Aorta (tissue), 5 donors: ENCODE results near the gene B4GALT1. TPM values are rescaled to one million over a fixed set of nuclear protein-coding genes. Genes with fewer than 3 reads are reported as not detected.
A peak's percentile ranks its signal among the peaks of the same experiment; 100 is the strongest.
"Not testable (repeated sequence)": the region's sequence is repeated elsewhere in the genome, so short reads cannot be mapped to it uniquely, and the experiment has no call there.

Experiments used
- ATAC-seq: fragments of 200-7000 bp; cut with Tn5 transposase; one replicate; pipeline ENCODE4 v1.9.1; 2022; ENCODE audit warnings: moderate library complexity; ENCODE audit not compliant: low FRiP score
- DNase-seq, 2 donors: peaks; one replicate each; pipeline ENCODE4 v3.0.0-alpha.2; 2020
- H3K27ac ChIP-seq, 2 donors: one replicate each; pipeline ENCODE4 v1.5.1; 2013; ENCODE audit warnings: low read length in 2 of 2, mild to moderate bottlenecking in 2 of 2, moderate library complexity in 2 of 2, control low read depth in 1 of 2, inconsistent platforms in 1 of 2, low read depth in 1 of 2
- H3K27me3 ChIP-seq, 2 donors: one replicate each; pipeline ENCODE4 v1.6.1; 2013; ENCODE audit warnings: control low read depth in 1 of 2, low read length in 1 of 2, mild to moderate bottlenecking in 1 of 2, moderate library complexity in 1 of 2; ENCODE audit not compliant: insufficient read depth in 2 of 2, control insufficient read depth in 1 of 2
- H3K36me3 ChIP-seq, 2 donors: one replicate each; pipeline ENCODE4 v1.6.1; 2013; ENCODE audit warnings: control low read depth in 1 of 2, low read length in 1 of 2, mild to moderate bottlenecking in 1 of 2; ENCODE audit not compliant: insufficient read depth in 2 of 2, control insufficient read depth in 1 of 2
- H3K4me1 ChIP-seq, 2 donors: one replicate each; pipeline ENCODE4 v1.6.1; 2013; ENCODE audit warnings: low read length in 2 of 2, control low read depth in 1 of 2, mild to moderate bottlenecking in 1 of 2, moderate library complexity in 1 of 2; ENCODE audit not compliant: insufficient read depth in 2 of 2, control insufficient read depth in 1 of 2
- H3K4me3 ChIP-seq, 2 donors: one replicate each; pipeline ENCODE4 v1.5.1; 2013; ENCODE audit warnings: low read length in 2 of 2, control low read depth in 1 of 2, mild to moderate bottlenecking in 1 of 2
- H3K9me3 ChIP-seq: one replicate; pipeline ENCODE4 v1.6.1; 2013; ENCODE audit warnings: mild to moderate bottlenecking, low read length; ENCODE audit not compliant: control insufficient read depth
- WGBS, 2 donors: extraction: QIAGEN DNeasy Blood & Tissue Kit; methylation state at CpG; one replicate each; pipeline ENCODE4 v1.1.7; 2013; 5-methylcytosine and 5-hydroxymethylcytosine counted together
- intact Hi-C, 2 donors: fragments of 100-400 bp; cut with DNase I; formaldehyde crosslinking; loops; one replicate each; pipeline versions ENCODE4 v1.14.2 to v1.15.0; 2022
- polyA plus RNA-seq, 2 donors: library from polyadenylated mRNA; stranded (reverse); fragments of 200-250 nt; gene quantifications; one replicate each; pipeline ENCODE4 v1.2.3, GENCODE V29; 2013
- total RNA-seq, 2 donors: library from RNA; stranded (reverse); fragmentation: NEBNext Ultra II Directional; extraction: Animal tissue kit (Norgen Biotek cat#: 25700); gene quantifications; one replicate each; pipeline ENCODE4 v1.2.1, GENCODE V29; 2021
- donor health status: healthy with polysubstance abuse.
- donor health status: Bipolar disorder and iron deficiency.
- donor health status: DM: no; HTN: no; CAD: no.
- donor health status: DM: no; HTN: no; CAD: no.
- donor health status: DM: yes; HTN: yes; CAD: no.

B4GALT1 gene
- total and polyA plus RNA-seq, 4 donors, result 15.2 to 95.6 (median 55.2) TPM

DNA sequence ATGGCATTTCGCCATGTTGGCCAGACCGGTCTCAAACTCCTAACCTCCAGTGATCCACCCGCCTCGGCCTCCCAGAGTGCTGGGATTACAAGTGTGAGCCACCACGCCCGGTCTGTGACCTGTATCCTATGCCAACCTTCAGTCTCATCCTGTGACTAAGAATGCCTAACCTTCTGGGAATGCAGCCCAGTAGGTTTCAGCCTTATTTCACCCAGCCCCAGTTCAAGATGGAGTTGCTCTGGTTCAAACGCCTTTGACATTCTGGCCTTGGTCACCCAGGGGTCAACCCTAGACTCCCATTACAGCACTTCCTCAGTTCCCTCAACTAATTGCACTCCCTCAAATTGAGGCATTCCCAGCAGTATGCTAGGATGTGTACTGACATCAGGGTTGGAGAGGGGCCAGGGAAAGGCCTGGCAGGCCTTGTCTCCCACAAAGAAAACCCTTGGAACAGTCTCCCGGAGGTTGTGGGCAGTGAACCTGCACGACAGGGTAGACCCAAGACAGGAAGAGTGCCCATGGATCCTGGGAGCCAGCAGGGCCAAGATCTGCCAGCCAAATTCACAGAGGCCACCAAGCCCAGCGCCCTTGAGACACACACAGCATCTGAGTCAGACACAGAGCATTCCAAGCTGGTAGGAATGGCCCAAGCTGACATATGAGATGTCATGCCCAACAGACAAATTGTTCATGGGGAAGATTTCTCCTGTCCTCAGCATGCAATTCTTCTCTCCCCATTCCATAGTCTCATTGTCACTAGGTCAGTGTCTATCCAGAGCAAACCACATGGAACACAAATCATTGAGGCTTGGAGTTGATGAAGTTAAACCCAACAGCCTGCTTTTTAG, 65.8 kb downstream of the B4GALT1 start:
- Histone ChIP-seq H3K27me3 (no peaks in the 10 kb centered on the region), H3K27ac (peak overlapping the region in 1 of 2 donors; percentile 48), H3K9me3 (no peaks in the 10 kb centered on the region), H3K4me1 (peaks cover 0 to 2% of the 10 kb centered on the region in 2 donors), H3K36me3 (no peaks in the 10 kb centered on the region), H3K4me3 (no peak overlapping the region)
- intact Hi-C loops, result no loop called here
- 40 to 46% methylated on average over 10 of the region's 10 CpGs for WGBS, 2 donors
- peak; percentile 59 for ATAC-seq
- peak in 1 of 2 donors; percentile 70 for DNase-seq

GRCh38 chr9:33099754-33100153, 67.4 kb downstream of the B4GALT1 start:
- no peak for ATAC-seq
- intact Hi-C loops, result no loop called here
- no peak for DNase-seq
- Histone ChIP-seq H3K9me3 (no peaks in the 10 kb centered on the region), H3K36me3 (no peaks in the 10 kb centered on the region), H3K4me3 (no peak overlapping the region), H3K27ac (no peak overlapping the region), H3K4me1 (peaks cover 0 to 2% of the 10 kb centered on the region in 2 donors), H3K27me3 (no peaks in the 10 kb centered on the region)
- WGBS, 2 donors, result 92 to 96% methylated on average over 2 of the region's 2 CpGs

- ATAC-seq, result no peak
- Histone ChIP-seq H3K9me3 (no peaks in the 10 kb centered on the region), H3K4me1 (peaks cover 0 to 2% of the 10 kb centered on the region in 2 donors), H3K36me3 (no peaks in the 10 kb centered on the region), H3K27me3 (no peaks in the 10 kb centered on the region), H3K4me3 (no peak overlapping the region), H3K27ac (no peak overlapping the region)
- intact Hi-C loops, result no loop called here
- DNase-seq, result no peak
- WGBS, 2 donors, result 32 to 40% methylated on average over 3 of the region's 3 CpGs
Observed at GRCh38 chr9:33097192-33097591, 69.9 kb downstream of the B4GALT1 start.

DNA sequence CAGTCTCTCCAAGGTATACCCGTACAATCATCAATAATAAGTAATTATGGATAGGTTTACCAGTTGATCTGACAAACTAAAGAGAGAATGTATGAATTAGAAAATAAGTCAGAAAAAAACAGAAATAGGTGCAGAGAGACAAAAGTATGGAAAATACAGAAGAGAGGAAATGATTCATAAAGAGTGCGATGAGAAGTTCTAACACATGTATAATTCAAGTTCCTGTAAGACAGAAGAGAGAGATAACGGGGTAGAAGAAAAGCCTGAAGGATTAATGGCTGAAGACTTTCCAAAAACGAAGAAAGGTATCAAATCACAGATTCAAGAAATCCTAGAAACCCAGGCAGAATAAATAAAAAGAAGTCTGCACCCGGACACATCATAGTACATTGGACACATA, 74.5 kb downstream of the B4GALT1 start:
- ATAC-seq (no peak), DNase-seq (no peak)
- Histone ChIP-seq H3K27me3 (no peaks in the 10 kb centered on the region), H3K36me3 (no peaks in the 10 kb centered on the region), H3K27ac (no peak overlapping the region), H3K4me3 (no peak overlapping the region), H3K9me3 (no peaks in the 10 kb centered on the region), H3K4me1 (no peaks in the 10 kb centered on the region)
- intact Hi-C loops, result no loop called here
- WGBS, 2 donors, result 82 to 87% methylated on average over 5 of the region's 5 CpGs

- H3K4me1 ChIP-seq, intact Hi-C loops, H3K27me3 ChIP-seq, DNase-seq, ATAC-seq, H3K9me3 ChIP-seq, H3K4me3 ChIP-seq, H3K27ac ChIP-seq, H3K36me3 ChIP-seq: not testable (repeated sequence)
- 89 to 91% methylated on average over 9 of the region's 9 CpGs for WGBS, 2 donors
Observed at GRCh38 chr9:33085672-33086071, 81.5 kb downstream of the B4GALT1 start.

DNA sequence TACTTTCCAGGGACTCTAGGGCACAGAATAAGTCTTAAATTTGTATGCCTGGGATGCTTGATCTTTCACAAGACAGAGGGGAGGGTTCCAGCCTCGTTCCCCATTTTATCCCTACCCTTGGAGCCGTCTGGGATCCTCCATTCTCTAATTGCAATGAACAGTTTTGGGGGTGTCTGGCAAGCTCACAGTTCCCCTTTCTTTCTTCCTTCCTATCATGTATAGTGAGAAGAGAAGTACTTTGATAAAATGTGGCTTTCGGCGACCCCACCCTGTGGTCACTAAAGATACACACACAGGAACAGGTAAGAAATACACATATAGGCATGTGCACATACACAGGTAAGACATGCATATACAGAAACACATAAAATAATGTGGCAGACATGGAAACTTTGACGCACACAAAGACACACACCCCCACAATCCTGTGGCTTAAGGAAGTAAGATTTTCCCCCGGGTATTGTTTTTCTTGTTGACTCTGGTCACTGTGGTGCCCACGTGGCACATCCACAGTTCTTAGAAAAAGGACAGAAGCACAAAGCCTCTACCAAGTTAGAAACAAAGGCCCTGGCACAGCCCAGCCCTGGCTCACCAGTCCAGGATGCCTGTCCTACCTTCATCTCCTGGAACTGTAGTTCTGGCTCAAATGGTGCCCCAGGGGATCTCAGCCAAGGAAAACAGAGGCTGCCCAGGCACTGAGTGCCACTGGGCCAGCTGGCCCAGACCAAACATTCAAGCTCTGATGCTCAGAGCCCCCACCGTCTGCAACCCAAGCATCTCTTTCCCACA, 84.4 kb downstream of the B4GALT1 start:
- peak; percentile 88 for ATAC-seq
- 20% methylated on average over 8 of the region's 8 CpGs for WGBS, 2 donors
- H3K4me3 ChIP-seq, result no peak overlapping the region

GRCh38 chr9:33082128-33082527, 85.0 kb downstream of the B4GALT1 start:
- peak overlapping the region in 1 of 2 donors; percentile 13 for H3K27ac ChIP-seq
- H3K4me1 ChIP-seq, result peaks cover 0 to 5% of the 10 kb centered on the region in 2 donors
- H3K9me3 ChIP-seq, result no peaks in the 10 kb centered on the region
- no peaks in the 10 kb centered on the region for H3K36me3 ChIP-seq
- 24 to 31% methylated on average over 5 of the region's 5 CpGs for WGBS, 2 donors
- H3K4me3 ChIP-seq, result no peak overlapping the region
- no peaks in the 10 kb centered on the region for H3K27me3 ChIP-seq
- DNase-seq (no peak), ATAC-seq (no peak)
- intact Hi-C loops, result no loop called here

More for the DNA sequence above, 84.4 kb downstream of the B4GALT1 start:
- intact Hi-C loops, result no loop called here
- H3K27ac ChIP-seq, result peak overlapping the region; percentile 13 to 59
- H3K27me3 ChIP-seq, result no peaks in the 10 kb centered on the region
- peaks cover 0 to 5% of the 10 kb centered on the region in 2 donors for H3K4me1 ChIP-seq
- no peaks in the 10 kb centered on the region for H3K9me3 ChIP-seq
- H3K36me3 ChIP-seq, result no peaks in the 10 kb centered on the region
- peak in 1 of 2 donors; percentile 74 for DNase-seq

DNA sequence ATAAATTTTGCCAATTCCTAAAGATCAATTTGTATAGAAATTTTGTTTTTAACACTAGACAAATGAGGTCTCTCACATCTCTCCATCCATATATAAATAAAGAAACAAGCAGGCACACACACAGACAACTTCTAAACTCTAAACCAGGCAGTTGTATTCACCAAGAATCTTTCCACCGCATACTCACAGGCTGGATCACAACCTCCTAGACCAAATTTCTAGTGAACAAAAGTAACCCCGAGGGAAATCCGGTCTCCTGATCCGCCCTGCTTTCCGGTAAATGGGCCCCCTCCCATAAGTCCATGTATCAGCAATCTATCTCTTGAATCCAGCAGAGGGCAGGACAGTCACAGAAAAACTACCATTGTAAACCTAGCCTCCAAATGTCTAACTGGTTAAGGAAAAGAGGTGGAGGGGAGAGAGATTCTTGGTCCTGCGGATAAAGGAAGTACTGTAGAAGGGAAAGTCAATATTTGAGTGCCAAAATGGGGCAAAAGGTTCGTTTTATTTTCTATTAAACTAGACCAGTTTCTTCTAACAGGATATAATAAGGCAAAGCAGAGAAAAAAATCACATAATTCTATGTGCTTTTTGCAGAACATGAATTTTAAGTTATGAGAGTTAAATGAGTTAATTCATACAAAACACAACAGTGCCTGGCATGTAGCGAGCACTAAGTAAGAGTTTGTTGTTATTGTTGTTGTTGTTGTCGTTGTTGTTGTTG, 85.8 kb downstream of the B4GALT1 start:
- Histone ChIP-seq H3K27me3 (no peaks in the 10 kb centered on the region), H3K27ac (peak overlapping the region in 1 of 2 donors; percentile 37), H3K9me3 (no peaks in the 10 kb centered on the region), H3K4me1 (peaks cover 0 to 5% of the 10 kb centered on the region in 2 donors), H3K4me3 (no peak overlapping the region), H3K36me3 (no peaks in the 10 kb centered on the region)
- intact Hi-C loops, result loop anchor here (1.0 to 2.0 kb wide), 3 partner anchors 82 to 145 kb away; no protein-coding TSS in a partner anchor
- DNase-seq (peak in 1 of 2 donors; percentile 68), ATAC-seq (peak; percentile 82)
- WGBS, 2 donors, result 7 to 8% methylated on average over 9 of the region's 9 CpGs
